HG03439 (cell line): ENCODE data around the gene CLCN1.

Experiments
- ATAC-seq: cut with Tn5 transposase; IDR thresholded peaks from one replicate; pipeline ENCODE4 v1.9.1; 2021; ENCODE audit warnings: mild to moderate bottlenecking, moderate library complexity; ENCODE audit not compliant: unreplicated experiment

CLCN1 gene

DNA sequence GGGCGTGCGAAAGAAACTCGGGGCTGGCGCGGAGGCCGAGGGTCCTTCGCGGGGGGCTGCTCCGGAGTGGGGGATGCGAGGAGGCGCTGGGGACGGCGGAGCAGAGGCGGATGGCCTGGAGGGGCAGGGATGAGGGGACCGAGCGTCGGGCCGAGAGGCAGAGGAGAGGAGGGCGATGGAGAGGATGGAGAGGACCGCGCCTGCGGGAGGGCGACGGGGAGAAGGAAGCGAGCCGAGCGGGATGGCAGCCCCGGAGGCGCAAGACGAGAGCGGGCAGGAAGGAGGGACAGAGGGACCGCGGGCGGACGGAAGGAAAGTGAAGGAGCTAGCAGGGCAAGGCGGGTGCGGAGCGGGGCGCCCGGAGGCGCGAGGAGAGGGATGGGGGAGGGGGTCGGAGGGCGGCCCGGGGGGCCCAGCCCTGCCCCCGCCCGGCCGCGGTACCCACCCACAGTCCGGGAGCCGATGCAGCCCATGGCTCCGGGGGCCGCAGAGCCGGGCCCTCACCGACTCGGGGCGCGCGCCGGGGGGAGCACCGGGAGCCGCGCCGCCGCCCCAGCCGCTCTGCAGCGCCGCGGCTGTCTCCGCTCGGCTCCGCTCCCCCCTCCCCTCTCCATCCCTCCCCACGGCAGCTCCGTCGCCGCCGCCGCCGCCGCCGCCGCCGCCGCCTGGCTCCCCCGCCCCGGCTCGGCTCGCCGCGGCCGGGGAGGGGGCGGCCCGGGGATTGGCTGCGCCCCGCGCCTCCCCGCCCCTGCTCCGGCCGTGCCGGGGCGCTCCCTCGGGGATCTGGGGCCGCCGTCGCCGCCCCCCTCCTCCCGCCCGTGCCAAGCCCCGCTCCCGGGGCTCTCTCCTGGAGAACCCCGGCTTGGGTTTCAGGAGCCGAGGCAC lies 46.5 kb downstream of the CLCN1 start, which contains the start of gene FAM131B:
FAM131B (minus strand) TSS at position 583 of the 885 bp plus-strand sequence; CDS start at position 473, 110 bp downstream.
- no peak for ATAC-seq

DNA sequence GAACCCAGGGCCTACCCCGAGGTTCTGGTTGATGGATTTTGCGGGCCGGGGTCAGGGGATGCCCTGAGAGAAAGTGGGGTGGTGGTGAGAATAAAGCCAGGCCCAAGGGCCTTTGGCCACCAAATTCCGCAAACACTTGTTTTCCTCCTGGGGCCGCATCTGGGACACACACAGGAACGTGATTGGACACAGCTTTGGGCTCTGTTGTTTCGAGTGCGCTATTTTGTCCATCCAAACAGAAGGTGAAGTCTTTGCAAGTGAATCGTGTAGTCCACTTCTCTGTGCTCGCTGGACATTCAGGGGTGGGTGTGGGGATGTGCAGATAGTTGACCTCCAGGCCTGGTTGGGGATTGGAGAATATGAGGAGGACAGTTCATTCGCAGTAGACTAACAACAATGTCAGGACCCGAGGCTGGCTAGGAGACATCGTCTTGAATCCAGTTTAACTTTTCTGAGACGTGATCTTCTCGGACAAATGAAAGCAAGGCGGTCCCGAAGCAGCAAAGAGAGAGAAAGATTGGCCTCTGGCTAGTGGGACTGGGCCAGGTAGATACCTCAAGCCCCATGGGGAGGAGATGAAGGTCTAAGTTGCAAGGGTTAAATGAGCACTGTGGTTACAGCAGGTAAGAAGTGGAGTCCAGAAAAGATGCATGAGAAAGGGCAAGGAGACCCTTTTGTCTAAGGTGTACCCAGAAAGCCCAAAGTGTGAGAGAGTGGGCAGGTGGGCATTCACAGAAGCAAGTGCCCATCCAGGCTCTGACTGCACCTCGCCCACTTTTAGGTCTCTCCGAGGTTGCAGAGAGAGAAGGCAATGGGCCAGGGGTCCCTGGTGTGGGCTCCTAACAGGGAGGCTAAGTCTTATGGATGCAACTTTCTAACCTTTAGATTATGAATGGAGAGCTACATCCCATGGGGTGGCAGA lies 47.4 kb downstream of the CLCN1 start:
- ATAC-seq: no peak

DNA sequence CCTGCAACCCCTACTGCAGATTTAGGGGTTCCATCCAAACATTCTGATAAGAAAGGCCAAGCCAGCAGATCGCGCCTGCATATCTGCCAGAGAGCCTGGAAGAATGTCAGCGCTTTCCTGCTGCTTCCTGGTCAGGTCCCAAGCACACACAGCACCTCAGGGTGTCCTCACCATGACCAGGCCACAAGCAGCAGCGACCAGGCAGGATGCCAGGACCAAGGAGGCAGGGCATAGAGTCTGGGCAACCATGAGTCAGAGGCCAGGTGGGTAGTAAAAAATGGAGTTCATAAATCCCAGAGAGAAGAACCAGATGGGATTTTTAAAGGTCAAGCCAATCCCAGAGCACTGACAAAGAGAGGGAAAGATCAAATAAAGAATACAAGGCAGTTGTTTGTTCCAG lies 52.1 kb downstream of the CLCN1 start:
- ATAC-seq: no peak

DNA sequence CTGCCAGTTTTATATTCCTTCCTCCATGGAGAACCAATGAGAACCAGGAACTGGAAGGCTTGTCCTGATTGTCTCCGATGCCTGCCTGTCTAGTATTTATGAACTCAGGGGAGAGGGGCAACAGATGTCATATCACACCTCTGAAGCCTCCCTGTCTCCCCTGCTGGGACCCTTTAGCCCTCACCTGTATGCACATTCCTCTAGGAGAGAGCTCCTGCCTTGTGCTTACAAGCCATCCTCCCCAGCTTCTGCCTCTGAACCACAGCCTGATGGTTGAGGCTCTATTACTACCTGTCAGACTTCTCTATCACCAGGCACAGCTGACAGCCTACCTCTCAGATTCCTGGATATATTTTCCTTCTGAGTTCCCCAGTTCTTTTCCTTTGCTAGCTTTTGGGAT lies 52.5 kb downstream of the CLCN1 start:
- no peak for ATAC-seq

DNA sequence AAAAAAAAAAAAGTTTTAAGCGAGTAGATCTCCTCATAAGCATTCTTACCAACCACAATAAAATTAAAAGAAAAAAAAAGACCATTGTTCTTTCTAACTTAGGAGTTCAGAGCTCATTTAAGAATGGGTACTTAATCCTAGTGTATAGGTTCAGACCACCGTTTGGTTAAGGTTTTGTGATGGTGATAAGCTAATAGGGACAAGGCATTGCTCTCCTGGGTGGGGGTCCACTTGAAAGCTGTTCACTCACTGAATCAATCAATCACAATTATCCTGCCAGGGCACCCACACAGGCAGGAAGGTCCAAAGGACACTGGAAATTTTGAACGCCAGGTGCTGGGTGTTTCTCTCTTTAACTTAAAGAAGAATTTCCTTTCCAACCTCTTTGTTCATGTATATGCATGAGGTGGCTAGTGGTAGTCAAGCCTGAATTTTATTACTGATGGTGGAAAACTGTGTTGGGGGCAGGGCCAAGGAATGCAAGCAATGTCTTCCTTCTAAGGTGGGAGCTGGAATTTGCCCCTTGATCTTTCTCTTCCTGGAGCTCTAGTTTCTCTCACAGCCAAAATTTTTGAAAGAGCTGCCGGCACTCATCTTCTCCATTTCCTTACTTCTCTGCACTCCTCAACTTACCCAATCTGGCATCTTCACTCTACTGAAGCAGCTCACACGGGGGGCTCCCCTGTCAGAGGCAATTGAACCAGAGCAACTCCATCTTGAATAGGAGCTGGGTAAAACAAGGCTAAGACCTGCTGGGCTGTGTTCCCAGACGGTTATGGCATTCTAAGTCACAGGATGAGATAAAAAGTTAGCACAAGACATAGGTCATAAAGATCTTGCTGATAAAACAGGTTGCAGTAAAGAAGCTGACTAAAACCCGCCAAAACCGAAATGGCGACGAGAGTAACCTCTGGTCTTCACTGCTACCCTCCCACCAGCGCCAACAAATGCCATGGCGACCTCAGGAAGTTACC lies 54.1 kb downstream of the CLCN1 start:
- ATAC-seq: no peak

DNA sequence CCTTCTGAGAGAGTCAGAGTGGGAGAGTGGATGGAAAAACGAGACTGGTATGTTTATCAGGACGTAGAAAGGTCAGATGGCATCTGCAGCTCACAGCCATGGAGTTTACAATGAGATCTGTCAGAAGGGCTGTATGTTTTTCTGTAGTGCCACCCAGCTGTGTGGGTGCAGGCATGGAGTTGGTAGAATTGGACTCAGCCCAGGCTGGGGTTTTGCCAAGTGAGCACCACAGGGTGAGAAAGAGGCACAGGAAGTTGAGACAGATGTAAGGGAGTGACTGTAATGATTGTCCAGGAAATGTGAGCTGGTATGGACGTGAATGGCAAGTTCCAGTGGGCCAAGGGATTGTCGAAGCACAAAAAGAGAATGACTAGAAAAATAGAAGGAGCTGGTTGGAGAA lies 56.2 kb downstream of the CLCN1 start:
- no peak for ATAC-seq

DNA sequence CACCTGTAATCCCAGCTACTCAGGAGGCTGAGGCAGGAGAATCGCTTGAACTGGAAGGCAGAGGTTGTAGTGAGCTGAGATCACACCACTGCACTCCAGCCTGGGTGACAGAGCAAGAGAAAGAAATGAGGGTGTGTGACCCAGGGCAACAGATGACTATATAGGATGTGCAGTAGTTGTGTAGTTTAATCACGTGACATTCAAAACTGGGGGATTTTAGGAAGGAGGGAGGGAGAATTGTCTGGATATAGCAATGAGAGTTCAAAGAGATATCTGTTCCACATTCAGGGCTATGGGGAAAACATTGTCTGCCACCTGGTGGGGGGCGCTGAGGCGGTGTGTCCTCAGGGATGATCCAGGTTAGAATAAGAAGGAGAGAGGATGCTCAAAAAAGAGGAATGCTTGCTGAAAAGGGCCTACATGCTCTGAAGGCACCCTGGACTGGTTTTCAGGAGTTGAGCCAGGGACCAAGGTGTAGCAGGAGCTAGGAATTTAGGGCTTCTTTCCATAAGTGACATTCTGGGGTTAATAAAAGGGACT lies 57.4 kb downstream of the CLCN1 start:
- ATAC-seq: no peak

DNA sequence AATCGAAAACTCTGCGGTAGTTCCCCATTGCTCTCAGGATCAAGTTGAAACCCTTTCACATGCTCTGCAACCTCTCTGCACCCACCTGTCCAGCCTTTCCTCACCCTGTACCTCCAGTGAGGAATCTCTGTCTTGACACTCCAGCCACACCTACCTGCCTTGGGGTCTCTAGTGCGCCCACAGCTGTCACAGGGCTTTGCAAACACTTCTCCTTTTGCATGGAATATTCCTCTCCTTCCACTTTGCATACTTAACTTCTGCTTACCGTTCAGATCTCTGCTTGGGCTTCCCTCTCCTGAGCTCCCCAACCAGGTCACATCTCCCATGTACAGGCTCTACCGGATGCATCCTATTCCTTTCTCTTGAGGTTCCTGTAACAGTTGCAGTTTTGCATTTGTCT lies 58.6 kb downstream of the CLCN1 start:
- ATAC-seq: no peak

DNA sequence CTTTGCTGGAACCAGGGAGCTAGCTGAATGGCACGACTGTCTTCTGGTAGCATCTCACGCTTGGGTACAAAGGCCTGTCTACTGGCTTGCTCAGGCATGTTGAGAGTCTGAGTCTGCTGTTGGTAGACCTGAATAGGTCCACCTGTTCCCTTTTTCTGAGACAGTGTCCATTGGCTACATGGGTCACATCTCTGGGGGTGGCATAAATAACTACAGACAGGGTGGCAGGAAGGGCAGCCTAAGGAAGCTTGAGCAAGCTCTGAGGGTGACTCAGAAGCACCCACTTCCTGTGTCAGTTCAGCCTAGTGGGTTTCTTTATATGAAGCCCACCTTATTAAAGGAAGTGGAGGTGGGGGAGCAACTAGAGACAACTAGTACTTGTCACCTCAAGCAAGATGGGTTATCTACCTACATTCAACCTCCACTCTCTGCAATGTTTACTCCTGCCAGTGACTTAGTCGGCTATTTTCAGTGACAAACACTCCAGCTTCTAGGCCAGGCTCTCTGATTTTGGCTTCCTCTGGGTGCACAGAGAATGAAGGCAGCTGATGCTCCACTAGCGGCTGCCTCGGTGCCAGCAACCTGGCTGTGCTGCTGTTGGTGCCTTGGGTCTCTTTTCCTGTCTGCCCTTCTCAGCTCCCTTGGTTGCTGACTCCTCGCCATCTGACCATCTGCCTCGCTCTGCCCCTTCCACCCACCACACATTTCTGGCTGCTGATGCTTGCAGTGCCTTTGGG lies 59.6 kb downstream of the CLCN1 start:
- no peak for ATAC-seq

DNA sequence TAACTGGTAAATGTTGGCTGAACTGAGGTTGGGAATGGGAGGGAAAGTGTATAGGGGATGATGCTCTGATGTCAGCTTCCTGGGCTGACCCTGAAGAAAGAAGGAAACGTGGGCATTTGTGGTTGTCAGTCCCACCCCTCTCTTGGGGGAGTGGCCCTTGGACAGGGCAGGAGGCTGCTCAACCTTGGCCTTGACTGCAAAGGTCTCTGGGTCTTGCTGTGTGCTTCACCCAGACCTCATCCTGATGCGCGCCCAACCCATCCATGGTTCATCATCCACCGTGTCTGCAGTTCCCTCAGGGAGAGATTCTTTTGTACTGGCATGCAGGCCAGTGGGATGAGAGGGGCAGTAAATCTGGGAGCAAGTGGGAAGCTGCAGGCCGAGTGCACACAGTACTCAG lies 60.5 kb downstream of the CLCN1 start:
- ATAC-seq: no peak

DNA sequence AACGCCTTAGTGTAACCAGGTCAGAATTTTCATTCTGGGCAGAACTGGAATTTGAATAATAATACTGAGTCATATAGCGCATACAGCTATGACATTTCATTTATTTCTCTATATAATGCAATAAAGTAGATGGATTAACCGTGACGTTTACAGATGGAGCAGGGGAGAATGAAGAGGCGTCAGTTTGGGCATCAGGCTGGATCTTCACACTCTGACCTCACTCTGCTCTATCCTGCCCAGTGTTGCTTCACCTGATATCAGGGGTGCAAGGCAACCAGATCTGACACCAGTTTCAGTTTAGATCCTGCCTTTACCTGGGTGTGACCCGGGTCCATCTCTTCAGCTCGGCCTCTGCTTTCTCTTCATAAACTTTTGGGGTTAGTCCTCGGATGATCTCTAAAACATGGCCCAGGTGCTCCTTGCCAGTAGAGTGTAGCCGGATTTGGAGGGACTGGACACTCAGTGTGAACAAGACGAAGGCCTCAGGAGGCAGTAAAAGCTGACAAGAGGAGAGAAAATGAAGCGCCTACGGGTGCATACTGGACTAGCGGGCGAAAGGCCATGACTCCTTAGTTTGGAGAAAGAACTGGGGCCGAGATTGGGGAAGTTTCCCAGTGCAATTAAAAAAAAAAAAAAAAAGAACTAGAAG lies 63.8 kb downstream of the CLCN1 start:
- peak; percentile 0 for ATAC-seq

DNA sequence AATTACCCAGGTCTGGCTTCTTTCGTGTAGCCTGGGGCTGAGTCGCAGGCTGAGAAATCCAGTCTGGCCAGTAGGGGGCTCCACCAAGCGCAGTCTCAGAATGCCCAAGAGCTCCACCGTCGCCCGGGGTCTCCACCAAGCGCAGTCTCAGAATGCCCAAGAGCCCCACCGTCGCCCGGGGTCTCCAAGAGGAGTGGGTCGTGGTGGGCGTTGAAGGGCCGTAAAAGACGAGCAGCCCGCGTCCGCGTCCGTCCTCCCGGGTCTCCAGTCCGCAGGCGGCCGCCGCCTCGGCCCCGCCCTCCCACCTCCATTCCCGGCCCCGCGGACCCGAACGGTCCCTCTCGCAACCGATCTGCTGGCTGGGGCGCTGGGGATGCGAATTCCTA lies 64.3 kb downstream of the CLCN1 start:
- ATAC-seq: peak; percentile 60

DNA sequence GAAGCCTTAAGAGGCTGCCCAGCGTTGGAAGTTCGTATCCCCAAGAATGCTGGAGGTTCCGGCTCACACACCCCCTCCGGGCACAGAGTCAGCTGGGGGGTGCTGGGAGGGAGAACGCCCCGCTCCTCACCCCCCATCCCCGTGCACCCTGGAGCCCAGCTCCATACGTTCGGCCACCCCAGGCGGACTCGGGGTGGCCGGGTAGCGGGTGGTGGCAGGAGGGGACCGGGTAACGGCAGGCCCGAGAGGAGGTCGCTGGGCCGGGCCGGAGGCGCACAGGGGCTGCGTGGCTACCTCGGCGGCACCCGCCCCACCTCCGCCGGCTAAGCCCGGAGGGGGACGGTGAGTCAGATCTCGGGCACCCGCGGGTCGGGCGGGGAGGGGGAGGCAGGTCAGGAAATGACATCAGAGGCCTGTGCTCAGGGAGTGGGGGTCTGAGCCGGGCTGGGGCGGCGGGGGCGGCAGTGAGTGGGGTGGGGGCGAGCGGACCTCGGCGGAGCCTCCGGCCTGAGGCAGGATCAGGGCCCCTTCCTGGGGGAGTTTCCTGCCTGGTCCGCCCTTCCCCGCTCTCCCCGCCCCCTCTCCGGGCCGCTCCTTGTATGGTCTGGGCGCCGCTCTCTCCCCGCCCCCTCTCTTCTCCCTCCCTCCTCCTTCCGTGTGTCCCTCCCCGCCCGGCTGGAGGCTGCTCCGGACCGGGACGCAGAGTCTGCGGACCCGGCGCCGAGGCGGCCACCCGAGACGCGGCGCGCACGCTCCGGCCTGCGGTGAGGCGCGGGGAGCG lies 64.9 kb downstream of the CLCN1 start, which contains the start of gene ZYX:
ZYX (plus strand) TSS at position 700 of the 781 bp plus-strand sequence. CDS start 227 bp downstream, outside the sequence.
- peak; percentile 83 for ATAC-seq

DNA sequence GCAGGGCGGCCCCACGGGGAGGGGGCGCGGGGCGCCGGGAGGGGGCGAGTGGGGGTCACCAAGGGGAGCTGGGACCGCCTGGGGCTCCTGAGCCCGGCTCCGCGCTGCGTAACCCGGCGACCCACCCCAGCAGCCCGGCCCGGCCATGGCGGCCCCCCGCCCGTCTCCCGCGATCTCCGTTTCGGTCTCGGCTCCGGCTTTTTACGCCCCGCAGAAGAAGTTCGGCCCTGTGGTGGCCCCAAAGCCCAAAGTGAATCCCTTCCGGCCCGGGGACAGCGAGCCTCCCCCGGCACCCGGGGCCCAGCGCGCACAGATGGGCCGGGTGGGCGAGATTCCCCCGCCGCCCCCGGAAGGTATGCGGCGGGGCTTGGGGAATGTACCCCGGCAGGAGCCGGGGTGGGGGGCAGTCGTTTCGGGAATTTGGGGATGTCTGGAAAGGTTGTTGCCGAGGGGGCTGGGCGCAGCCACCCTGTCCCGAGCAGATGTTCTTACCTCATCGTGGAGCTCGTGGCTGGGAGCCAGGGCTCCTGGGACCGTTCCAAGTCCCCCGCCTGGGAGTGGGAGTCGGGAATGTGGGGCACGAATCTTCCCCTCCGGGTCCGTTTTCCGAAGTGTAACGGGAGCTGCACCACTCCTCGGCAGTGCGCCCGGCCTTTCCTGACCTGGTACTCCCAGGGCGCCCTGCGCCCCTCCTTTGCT lies 65.7 kb downstream of the CLCN1 start:
- ATAC-seq: peak; percentile 16

DNA sequence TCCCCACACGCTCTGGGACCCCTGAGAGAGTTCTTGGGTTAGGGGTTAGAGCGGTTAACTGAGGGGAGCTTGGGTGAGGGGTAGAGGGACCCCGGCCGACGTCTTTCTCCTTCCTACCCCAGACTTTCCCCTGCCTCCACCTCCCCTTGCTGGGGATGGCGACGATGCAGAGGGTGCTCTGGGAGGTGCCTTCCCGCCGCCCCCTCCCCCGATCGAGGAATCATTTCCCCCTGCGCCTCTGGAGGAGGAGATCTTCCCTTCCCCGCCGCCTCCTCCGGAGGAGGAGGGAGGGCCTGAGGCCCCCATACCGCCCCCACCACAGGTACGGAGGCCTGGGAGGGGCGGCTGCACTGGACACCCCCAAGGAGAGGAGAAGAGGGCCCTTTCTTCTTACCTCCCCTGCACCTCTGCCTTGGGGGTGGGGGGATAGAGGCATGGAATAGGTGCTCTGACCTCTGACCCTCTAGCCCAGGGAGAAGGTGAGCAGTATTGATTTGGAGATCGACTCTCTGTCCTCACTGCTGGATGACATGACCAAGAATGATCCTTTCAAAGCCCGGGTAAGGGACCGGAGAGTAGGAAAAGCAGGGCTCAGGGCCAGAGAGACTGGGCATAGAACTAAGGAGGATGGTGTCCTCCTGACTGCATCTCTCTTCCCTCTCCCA lies 66.3 kb downstream of the CLCN1 start:
- ATAC-seq: no peak

DNA sequence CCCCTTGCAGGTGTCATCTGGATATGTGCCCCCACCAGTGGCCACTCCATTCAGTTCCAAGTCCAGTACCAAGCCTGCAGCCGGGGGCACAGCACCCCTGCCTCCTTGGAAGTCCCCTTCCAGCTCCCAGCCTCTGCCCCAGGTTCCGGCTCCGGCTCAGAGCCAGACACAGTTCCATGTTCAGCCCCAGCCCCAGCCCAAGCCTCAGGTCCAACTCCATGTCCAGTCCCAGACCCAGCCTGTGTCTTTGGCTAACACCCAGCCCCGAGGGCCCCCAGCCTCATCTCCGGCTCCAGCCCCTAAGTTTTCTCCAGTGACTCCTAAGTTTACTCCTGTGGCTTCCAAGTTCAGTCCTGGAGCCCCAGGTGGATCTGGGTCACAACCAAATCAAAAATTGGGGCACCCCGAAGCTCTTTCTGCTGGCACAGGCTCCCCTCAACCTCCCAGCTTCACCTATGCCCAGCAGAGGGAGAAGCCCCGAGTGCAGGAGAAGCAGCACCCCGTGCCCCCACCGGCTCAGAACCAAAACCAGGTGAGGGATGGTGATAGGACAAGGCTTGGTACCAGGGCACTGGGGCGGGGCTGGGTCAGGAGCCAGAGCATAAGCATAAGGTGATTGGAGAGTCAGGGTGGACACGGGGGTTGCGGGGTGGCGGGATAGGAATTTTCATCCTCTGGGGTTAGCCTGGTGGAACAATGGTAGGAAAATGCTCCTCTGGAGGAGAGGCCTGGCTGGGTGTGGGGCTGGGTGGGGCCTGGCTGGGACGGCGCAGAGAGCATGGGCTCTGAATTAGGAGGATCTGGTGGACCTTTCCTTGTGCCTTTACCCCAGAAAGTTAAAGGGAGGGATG lies 67.1 kb downstream of the CLCN1 start:
- ATAC-seq: no peak
